ENCODE data around the gene SLC10A7.

GRCh38 chr4:146407257-146407656 lies 114.5 kb downstream of the SLC10A7 start:
- TF ChIP-seq, protein P1, sequence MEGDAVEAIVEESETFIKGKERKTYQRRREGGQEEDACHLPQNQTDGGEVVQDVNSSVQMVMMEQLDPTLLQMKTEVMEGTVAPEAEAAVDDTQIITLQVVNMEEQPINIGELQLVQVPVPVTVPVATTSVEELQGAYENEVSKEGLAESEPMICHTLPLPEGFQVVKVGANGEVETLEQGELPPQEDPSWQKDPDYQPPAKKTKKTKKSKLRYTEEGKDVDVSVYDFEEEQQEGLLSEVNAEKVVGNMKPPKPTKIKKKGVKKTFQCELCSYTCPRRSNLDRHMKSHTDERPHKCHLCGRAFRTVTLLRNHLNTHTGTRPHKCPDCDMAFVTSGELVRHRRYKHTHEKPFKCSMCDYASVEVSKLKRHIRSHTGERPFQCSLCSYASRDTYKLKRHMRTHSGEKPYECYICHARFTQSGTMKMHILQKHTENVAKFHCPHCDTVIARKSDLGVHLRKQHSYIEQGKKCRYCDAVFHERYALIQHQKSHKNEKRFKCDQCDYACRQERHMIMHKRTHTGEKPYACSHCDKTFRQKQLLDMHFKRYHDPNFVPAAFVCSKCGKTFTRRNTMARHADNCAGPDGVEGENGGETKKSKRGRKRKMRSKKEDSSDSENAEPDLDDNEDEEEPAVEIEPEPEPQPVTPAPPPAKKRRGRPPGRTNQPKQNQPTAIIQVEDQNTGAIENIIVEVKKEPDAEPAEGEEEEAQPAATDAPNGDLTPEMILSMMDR (IDR thresholded peaks at IDR 0.05; ENCODE audit: insufficient read depth, low read depth, low read length), result no peak
- TF ChIP-seq EZH2 (IDR thresholded peaks at IDR 0.05; ENCODE audit: insufficient read depth, low read length), result no peak
